ENCODE measurements around the gene SMKR1. TPM values are rescaled to one million over a fixed set of nuclear protein-coding genes. Genes with fewer than 3 reads are reported as not detected.

Gene SMKR1
- polyA plus RNA-seq, 1 donor (not counting 4 experiments of a cell fraction or from before 2014, with no cell fraction given) = 0.76 TPM

GRCh38 chr7:129456421-129456820 is 45.9 kb upstream of the SMKR1 start:
- no peak overlapping the region for H3K4me2 ChIP-seq (ENCODE audit: control insufficient read depth, extremely low read depth, insufficient read depth, low read depth, low read length)
- H4K20me1 ChIP-seq (ENCODE audit: control insufficient read depth, extremely low read depth, insufficient read depth, low read length) = no peaks in the 10 kb centered on the region
- no peaks in the 10 kb centered on the region for H3K79me2 ChIP-seq (ENCODE audit: control insufficient read depth, insufficient read depth, low read length)
- no peak for TF ChIP-seq CTCF (optimal IDR thresholded peaks at IDR 0.05 in 1 of 3, IDR thresholded peaks at IDR 0.05 in 1 of 3, conservative IDR thresholded peaks at IDR 0.05 in 1 of 3; ENCODE audit: extremely low read depth in 1 of 3, insufficient read depth in 2 of 3, low read length in 3 of 3)
- TF ChIP-seq EZH2 (IDR thresholded peaks at IDR 0.05; ENCODE audit: low read length) = no peak
- H3K36me3 ChIP-seq (ENCODE audit: control insufficient read depth in 2 of 2, extremely low read depth in 1 of 2, insufficient read depth in 2 of 2, low read length in 2 of 2) = peaks cover 31 to 37% of the 10 kb centered on the region in 2 experiments
- H2AFZ ChIP-seq (ENCODE audit: control insufficient read depth, low read length) = no peak overlapping the region
- H3K9me1 ChIP-seq (ENCODE audit: control insufficient read depth, extremely low read depth, insufficient read depth, low read length) = no peaks in the 10 kb centered on the region
- H3K9me3 ChIP-seq (ENCODE audit: control insufficient read depth, low read depth, low read length) = no peaks in the 10 kb centered on the region
- no peak overlapping the region for H3K9ac ChIP-seq (ENCODE audit: control insufficient read depth, extremely low read depth, insufficient read depth, low read length)
- H3K27ac ChIP-seq (ENCODE audit: control insufficient read depth, insufficient read depth, low read length) = no peak overlapping the region
- H3K4me1 ChIP-seq (ENCODE audit: control insufficient read depth, extremely low read depth, insufficient read depth, low read length) = peaks cover 32% of the 10 kb centered on the region
- DNase-seq (ENCODE audit: low read depth, low spot score) (no peak), FAIRE-seq (no peak)
- H3K4me3 ChIP-seq (ENCODE audit: control insufficient read depth in 2 of 3, extremely low read depth in 1 of 3, insufficient read depth in 2 of 3, low read depth in 1 of 3, low read length in 3 of 3) = no peak overlapping the region
- no peaks in the 10 kb centered on the region for H3K27me3 ChIP-seq (ENCODE audit: control insufficient read depth, extremely low read depth, insufficient read depth, low read length)
- dilution Hi-C loops (cut with MboI; ENCODE audit: extremely low pct_ligation_motif_present, low sequenced_read_pairs) = no loop called here

GRCh38 chr7:129457101-129457500 is 45.2 kb upstream of the SMKR1 start:
- H4K20me1 ChIP-seq (ENCODE audit: control insufficient read depth, extremely low read depth, insufficient read depth, low read length) = no peaks in the 10 kb centered on the region
- dilution Hi-C loops (cut with MboI; ENCODE audit: extremely low pct_ligation_motif_present, low sequenced_read_pairs) = no loop called here
- no peak overlapping the region for H3K9ac ChIP-seq (ENCODE audit: control insufficient read depth, extremely low read depth, insufficient read depth, low read length)
- TF ChIP-seq CTCF (optimal IDR thresholded peaks at IDR 0.05 in 1 of 3, IDR thresholded peaks at IDR 0.05 in 1 of 3, conservative IDR thresholded peaks at IDR 0.05 in 1 of 3; ENCODE audit: extremely low read depth in 1 of 3, insufficient read depth in 2 of 3, low read length in 3 of 3) = no peak
- TF ChIP-seq EZH2 (IDR thresholded peaks at IDR 0.05; ENCODE audit: low read length) = no peak
- DNase-seq (ENCODE audit: low read depth, low spot score) = no peak
- peaks cover 33 to 42% of the 10 kb centered on the region in 2 experiments for H3K36me3 ChIP-seq (ENCODE audit: control insufficient read depth in 2 of 2, extremely low read depth in 1 of 2, insufficient read depth in 2 of 2, low read length in 2 of 2)
- H3K4me1 ChIP-seq (ENCODE audit: control insufficient read depth, extremely low read depth, insufficient read depth, low read length) = peaks cover 30% of the 10 kb centered on the region
- no peaks in the 10 kb centered on the region for H3K9me3 ChIP-seq (ENCODE audit: control insufficient read depth, low read depth, low read length)
- H3K4me3 ChIP-seq (ENCODE audit: control insufficient read depth in 2 of 3, extremely low read depth in 1 of 3, insufficient read depth in 2 of 3, low read depth in 1 of 3, low read length in 3 of 3) = no peak overlapping the region
- no peaks in the 10 kb centered on the region for H3K79me2 ChIP-seq (ENCODE audit: control insufficient read depth, insufficient read depth, low read length)
- no peaks in the 10 kb centered on the region for H3K9me1 ChIP-seq (ENCODE audit: control insufficient read depth, extremely low read depth, insufficient read depth, low read length)
- no peaks in the 10 kb centered on the region for H3K27me3 ChIP-seq (ENCODE audit: control insufficient read depth, extremely low read depth, insufficient read depth, low read length)
- no peak for FAIRE-seq
- H3K4me2 ChIP-seq (ENCODE audit: control insufficient read depth, extremely low read depth, insufficient read depth, low read depth, low read length) = no peak overlapping the region
- H2AFZ ChIP-seq (ENCODE audit: control insufficient read depth, low read length) = no peak overlapping the region
- no peak overlapping the region for H3K27ac ChIP-seq (ENCODE audit: control insufficient read depth, insufficient read depth, low read length)

All from keratinocyte (primary cell).